Sigmoid colon (tissue), 7 donors: ENCODE results near the gene PTPN3. TPM values are rescaled to one million over a fixed set of nuclear protein-coding genes. Genes with fewer than 3 reads are reported as not detected.

Experiments
- DNase-seq: peaks from one replicate; pipeline ENCODE4 v3.0.0-alpha.2; 2019
- H3K27ac ChIP-seq, 4 donors: fragments of 200-600 bp; sonication (generic); one replicate each; pipeline ENCODE4 v1.5.1; 2016 to 2019; ENCODE audit warnings: mild to moderate bottlenecking in 1 of 4
- H3K27me3 ChIP-seq, 3 donors: fragments of 200-600 bp; sonication (generic); one replicate each; pipeline ENCODE4 v1.5.1; 2019; ENCODE audit warnings: mild to moderate bottlenecking in 1 of 3
- H3K36me3 ChIP-seq, 4 donors: fragments of 200-600 bp; sonication (generic); one replicate each; pipeline ENCODE4 v1.5.1; 2016 to 2019
- H3K4me1 ChIP-seq, 4 donors: fragments of 200-600 bp; sonication (generic); one replicate each; pipeline ENCODE4 v1.5.1; 2017 to 2019
- H3K4me3 ChIP-seq, 4 donors: fragments of 200-600 bp; sonication (generic); one replicate each; pipeline ENCODE4 v1.5.1; 2017 to 2019; ENCODE audit warnings: mild to moderate bottlenecking in 2 of 4, moderate library complexity in 1 of 4
- H3K9me3 ChIP-seq, 4 donors: fragments of 200-600 bp in 3 of 4; sonication (generic) in 3 of 4; one replicate each; pipeline versions ENCODE4 v1.5.1 to v1.6.1; 2013 to 2019
- CTCF ChIP-seq, 4 experiments: fragments of 450-650 bp in 3 of 4; fragments of 200-600 bp in 1 of 4; IDR thresholded peaks; one replicate each; pipeline ENCODE4 v1.5.1; 2016 to 2019; ENCODE audit warnings: antibody characterized with exemption in 4 of 4, mild to moderate bottlenecking in 3 of 4, moderate library complexity in 2 of 4
- EP300 ChIP-seq, 4 donors: sonication (generic); formaldehyde crosslinking; IDR thresholded peaks; one replicate each; pipeline ENCODE4 v1.6.1; 2017; ENCODE audit warnings: antibody characterized with exemption in 4 of 4
- POLR2A ChIP-seq, 2 donors: fragments of 450-650 bp; IDR thresholded peaks; one replicate each; pipeline ENCODE4 v1.6.1; 2016; ENCODE audit warnings: antibody characterized with exemption in 2 of 2, mild to moderate bottlenecking in 2 of 2, moderate library complexity in 2 of 2
- POLR2AphosphoS5 ChIP-seq, 4 donors: sonication (generic); formaldehyde crosslinking; IDR thresholded peaks; one replicate each; pipeline ENCODE4 v1.6.1; 2017; ENCODE audit warnings: antibody characterized with exemption in 4 of 4
- WGBS, 2 donors: extraction: QIAGEN DNeasy Blood & Tissue Kit; methylation state at CpG; one replicate each; pipeline ENCODE4 v1.1.7; 2013; 5-methylcytosine and 5-hydroxymethylcytosine counted together
- intact Hi-C: fragments of 100-400 bp; cut with DNase I; formaldehyde crosslinking; loops from one replicate; pipeline ENCODE4 v1.15.1; 2023
- polyA plus RNA-seq, 3 donors: library from polyadenylated mRNA; stranded (reverse); fragments of 200-250 nt; gene quantifications; one replicate each; pipeline ENCODE4 v1.2.3, GENCODE V29; 2013
- total RNA-seq, 4 donors: library from RNA; depleted of rRNA; stranded (reverse); fragments of >200 nt; gene quantifications; one replicate each; pipeline ENCODE4 v1.1.0, GENCODE V29; 2016
- donor health status: healthy with polysubstance abuse.
- donor health status: Bipolar disorder and iron deficiency.
- donor health status: healthy.

PTPN3 gene
- total and polyA plus RNA-seq, 7 donors: 1.3 to 25.0 (median 2.5) TPM

GRCh38 chr9:109458453-109459211 lies 39.5 kb downstream of the PTPN3 start:
- DNase-seq: no peak
- Histone ChIP-seq H3K27me3 (peaks cover 0 to 4% (median 0%) of the 10 kb centered on the region in 3 donors), H3K36me3 (no peaks in the 10 kb centered on the region), H3K4me1 (no peaks in the 10 kb centered on the region), H3K27ac (no peak overlapping the region), H3K4me3 (no peak overlapping the region), H3K9me3 (no peaks in the 10 kb centered on the region)
- 71 to 74% methylated on average over 8 of the region's 8 CpGs for WGBS, 2 donors
- intact Hi-C loops: no loop called here
- TF ChIP-seq EP300 (IDR thresholded peaks at IDR 0.05): no peak
- no peak for TF ChIP-seq POLR2AphosphoS5 (IDR thresholded peaks at IDR 0.05)
- TF ChIP-seq CTCF (IDR thresholded peaks at IDR 0.05): no peak
- no peak for TF ChIP-seq POLR2A (IDR thresholded peaks at IDR 0.05)

GRCh38 chr9:109456811-109457210 lies 41.3 kb downstream of the PTPN3 start:
- Histone ChIP-seq H3K27me3 (peaks cover 0 to 4% (median 0%) of the 10 kb centered on the region in 3 donors), H3K9me3 (no peaks in the 10 kb centered on the region), H3K27ac (no peak overlapping the region), H3K4me3 (no peak overlapping the region), H3K36me3 (no peaks in the 10 kb centered on the region), H3K4me1 (no peaks in the 10 kb centered on the region)
- 85 to 86% methylated on average over 7 of the region's 7 CpGs for WGBS, 2 donors
- intact Hi-C loops: no loop called here
- DNase-seq: no peak
- TF ChIP-seq CTCF (IDR thresholded peaks at IDR 0.05) (no peak), POLR2A (IDR thresholded peaks at IDR 0.05) (no peak), POLR2AphosphoS5 (IDR thresholded peaks at IDR 0.05) (no peak)

- no peak overlapping the region for H3K27ac ChIP-seq
- no peak overlapping the region for H3K4me3 ChIP-seq
- H3K9me3 ChIP-seq: no peaks in the 10 kb centered on the region
- no peak for DNase-seq
- peaks cover 0 to 4% (median 0%) of the 10 kb centered on the region in 3 donors for H3K27me3 ChIP-seq
- TF ChIP-seq POLR2A (IDR thresholded peaks at IDR 0.05) (no peak), CTCF (IDR thresholded peaks at IDR 0.05) (no peak), EP300 (IDR thresholded peaks at IDR 0.05) (no peak), POLR2AphosphoS5 (IDR thresholded peaks at IDR 0.05) (no peak)
- intact Hi-C loops: no loop called here
- no peaks in the 10 kb centered on the region for H3K36me3 ChIP-seq
- no peaks in the 10 kb centered on the region for H3K4me1 ChIP-seq
- 79 to 85% methylated on average over 11 of the region's 11 CpGs for WGBS, 2 donors
Measured at GRCh38 chr9:109455861-109456260, 42.2 kb downstream of the PTPN3 start.

GRCh38 chr9:109455391-109455790 lies 42.7 kb downstream of the PTPN3 start:
- no peaks in the 10 kb centered on the region for H3K9me3 ChIP-seq
- intact Hi-C loops: no loop called here
- H3K4me3 ChIP-seq: no peak overlapping the region
- H3K4me1 ChIP-seq: no peaks in the 10 kb centered on the region
- H3K27ac ChIP-seq: no peak overlapping the region
- 85 to 86% methylated on average over 7 of the region's 7 CpGs for WGBS, 2 donors
- H3K27me3 ChIP-seq: no peaks in the 10 kb centered on the region
- TF ChIP-seq CTCF (IDR thresholded peaks at IDR 0.05): no peak
- no peak for TF ChIP-seq EP300 (IDR thresholded peaks at IDR 0.05)
- TF ChIP-seq POLR2A (IDR thresholded peaks at IDR 0.05): no peak
- TF ChIP-seq POLR2AphosphoS5 (IDR thresholded peaks at IDR 0.05): no peak
- H3K36me3 ChIP-seq: no peaks in the 10 kb centered on the region
- DNase-seq: no peak
